GM12872 (cell line): ENCODE results near the gene PPP1R17.

Source experiments
- TF ChIP-seq, protein P1 (sequence below): IDR thresholded peaks from 3 replicates; pipeline ENCODE4 v1.5.1; 2011; ENCODE audit warnings: low read depth, mild to moderate bottlenecking, low read length, moderate library complexity; ENCODE audit not compliant: insufficient read depth

PPP1R17 gene

DNA sequence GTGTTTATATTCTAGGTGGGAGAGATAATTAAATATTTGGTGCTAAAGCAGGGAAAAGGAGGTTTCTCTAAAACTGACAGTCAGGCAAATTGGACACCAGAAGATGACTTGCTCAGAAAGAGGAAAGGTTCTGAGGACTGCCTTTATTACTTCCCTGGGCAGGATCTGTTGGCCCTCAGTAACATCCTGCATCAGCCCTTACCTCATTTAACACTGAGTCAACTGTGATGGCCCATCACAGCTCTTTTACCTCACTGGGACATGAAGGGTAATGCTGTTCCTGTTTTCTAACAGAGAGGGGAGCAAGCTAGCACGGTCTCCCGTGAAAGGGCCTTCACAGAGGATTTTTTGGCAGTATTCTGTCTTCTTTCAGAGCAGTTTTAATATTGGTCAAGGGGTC, 12.0 kb downstream of the PPP1R17 start:
- TF ChIP-seq, protein P1, sequence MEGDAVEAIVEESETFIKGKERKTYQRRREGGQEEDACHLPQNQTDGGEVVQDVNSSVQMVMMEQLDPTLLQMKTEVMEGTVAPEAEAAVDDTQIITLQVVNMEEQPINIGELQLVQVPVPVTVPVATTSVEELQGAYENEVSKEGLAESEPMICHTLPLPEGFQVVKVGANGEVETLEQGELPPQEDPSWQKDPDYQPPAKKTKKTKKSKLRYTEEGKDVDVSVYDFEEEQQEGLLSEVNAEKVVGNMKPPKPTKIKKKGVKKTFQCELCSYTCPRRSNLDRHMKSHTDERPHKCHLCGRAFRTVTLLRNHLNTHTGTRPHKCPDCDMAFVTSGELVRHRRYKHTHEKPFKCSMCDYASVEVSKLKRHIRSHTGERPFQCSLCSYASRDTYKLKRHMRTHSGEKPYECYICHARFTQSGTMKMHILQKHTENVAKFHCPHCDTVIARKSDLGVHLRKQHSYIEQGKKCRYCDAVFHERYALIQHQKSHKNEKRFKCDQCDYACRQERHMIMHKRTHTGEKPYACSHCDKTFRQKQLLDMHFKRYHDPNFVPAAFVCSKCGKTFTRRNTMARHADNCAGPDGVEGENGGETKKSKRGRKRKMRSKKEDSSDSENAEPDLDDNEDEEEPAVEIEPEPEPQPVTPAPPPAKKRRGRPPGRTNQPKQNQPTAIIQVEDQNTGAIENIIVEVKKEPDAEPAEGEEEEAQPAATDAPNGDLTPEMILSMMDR = no peak

DNA sequence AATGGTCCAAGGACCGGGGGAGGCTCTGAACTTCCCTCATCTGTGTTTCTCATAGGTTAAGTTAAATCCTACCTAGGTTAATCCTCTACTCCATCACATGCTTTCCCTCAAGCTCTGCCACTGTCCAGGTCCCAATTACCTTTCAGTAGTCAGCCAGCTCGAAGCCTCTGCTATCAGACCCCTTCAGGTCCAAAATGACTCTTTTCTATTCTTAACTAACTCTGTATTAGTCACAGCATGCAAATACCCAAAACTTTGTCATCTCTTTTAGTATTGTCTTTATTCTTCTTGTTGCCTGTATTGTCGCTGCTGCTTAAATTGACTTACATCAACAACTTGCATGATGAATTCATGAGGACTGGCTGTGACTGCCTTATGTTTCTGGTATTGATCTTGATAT, 15.3 kb downstream of the PPP1R17 start:
- TF ChIP-seq, protein P1 = no peak

DNA sequence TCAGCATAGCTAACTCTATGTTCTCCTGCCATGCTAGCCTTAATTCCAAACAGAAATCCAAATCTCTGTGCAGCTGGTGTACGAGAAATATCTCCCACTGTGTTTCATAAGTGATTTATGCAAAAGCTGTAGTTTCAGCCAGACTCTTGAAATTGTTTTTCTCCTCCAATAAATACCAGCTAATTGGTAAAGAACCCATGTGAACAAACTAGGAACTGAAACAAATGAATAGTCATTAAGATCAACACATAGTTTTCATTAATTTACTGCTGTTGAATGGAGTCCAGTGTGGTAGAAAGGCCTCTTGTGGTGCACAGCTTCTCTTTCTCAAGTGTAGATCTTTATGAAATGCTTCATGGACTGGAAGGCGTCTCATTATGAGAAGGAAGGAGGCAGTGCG, 18.4 kb downstream of the PPP1R17 start:
- TF ChIP-seq, protein P1 = no peak

DNA sequence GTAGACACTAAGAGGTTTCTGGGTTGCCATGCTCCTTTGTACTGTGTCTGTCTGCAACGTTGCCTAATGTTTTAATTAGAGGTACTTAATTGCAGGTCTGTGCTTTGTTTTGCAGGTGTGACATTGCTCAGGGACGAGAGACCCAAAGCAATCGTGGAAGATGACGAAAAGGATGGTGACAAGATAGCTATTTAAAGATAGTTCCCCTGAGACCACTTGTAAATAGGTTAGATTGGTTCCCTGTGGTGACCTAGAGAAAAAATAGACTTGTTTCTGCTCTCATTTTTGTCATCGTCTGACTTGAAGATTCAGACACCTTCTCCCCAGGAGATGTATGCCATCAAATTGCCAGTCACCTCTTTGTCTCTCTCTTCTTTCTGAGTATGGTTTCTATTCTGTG, 20.1 kb downstream of the PPP1R17 start:
- TF ChIP-seq, protein P1 = no peak

DNA sequence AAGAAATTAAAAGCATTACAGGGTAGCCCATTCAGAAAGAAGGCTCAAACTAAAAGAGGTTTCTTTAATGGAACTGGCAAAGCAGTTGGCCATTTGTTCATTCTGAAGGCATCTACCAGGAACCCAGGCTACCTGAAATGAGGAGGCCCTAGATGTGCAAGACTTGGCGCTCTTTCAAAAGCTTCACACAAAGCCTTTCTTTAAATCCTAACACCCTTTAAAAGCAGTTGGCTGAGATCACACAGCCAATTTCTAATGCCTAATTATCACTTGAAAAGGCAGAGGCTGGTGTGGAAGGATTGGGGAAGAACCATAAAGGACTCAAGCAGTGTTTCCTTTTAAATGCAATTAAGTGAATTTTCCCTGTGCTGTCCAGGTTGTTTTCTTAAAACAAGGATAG, 23.2 kb downstream of the PPP1R17 start:
- TF ChIP-seq, protein P1 = no peak

DNA sequence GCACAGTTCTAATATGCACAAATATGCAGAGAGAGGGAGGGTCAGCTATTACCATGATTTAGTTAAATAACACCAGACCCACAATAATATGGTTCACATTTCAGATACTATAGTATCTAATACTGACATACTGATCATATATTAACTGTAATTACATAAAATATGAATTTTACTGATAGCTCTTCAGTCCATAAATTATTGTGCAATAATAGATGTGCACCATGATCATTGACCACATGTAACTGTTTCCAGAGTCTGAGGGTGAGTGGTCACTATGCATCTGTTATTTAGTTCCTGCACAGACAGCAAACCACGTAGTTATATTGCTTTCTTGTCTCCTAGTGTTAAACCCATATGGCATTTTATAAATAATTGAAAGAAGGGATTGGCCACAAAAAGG, 29.3 kb downstream of the PPP1R17 start:
- TF ChIP-seq, protein P1 = no peak

DNA sequence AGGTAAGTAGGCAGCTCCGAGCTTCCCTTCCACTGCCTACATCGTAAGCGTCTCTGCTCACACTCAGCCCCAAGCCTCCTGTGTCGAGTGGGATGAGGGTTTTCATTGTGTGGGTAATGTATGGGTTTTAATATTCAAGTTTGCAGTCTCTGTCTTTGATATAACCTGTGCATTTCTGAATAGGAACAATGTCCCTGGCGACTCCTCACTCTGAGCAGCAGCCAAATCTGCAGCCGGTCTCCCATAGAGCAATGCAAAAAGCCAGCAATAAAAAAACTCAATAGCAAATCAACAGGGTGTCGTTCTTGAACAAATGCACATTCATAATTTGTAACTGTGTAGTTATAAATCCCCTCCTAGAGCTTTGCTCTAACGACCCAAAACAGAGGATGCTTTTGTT, 33.4 kb downstream of the PPP1R17 start:
- TF ChIP-seq, protein P1 = no peak

DNA sequence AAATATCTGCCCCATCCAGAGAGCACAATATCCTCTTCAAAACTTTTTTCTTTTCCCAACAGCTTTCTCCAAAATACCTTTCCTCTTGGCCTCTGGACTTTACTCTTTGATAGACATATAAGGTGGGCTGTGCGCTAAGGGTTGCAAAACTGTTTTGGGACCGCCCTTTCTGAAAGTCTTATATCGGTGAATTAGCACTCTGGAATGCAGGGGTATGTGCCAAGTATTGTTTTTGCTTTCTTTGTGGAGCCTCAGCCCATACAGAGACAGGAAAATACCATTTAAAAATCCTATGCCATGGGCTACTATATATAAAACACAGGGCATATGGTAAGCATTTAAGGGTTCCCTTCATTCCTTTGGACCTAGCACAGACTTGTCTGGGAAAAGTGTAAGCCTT, 37.7 kb downstream of the PPP1R17 start:
- TF ChIP-seq, protein P1 = no peak
